ENCODE results near the gene MAML3.

Gene MAML3

DNA sequence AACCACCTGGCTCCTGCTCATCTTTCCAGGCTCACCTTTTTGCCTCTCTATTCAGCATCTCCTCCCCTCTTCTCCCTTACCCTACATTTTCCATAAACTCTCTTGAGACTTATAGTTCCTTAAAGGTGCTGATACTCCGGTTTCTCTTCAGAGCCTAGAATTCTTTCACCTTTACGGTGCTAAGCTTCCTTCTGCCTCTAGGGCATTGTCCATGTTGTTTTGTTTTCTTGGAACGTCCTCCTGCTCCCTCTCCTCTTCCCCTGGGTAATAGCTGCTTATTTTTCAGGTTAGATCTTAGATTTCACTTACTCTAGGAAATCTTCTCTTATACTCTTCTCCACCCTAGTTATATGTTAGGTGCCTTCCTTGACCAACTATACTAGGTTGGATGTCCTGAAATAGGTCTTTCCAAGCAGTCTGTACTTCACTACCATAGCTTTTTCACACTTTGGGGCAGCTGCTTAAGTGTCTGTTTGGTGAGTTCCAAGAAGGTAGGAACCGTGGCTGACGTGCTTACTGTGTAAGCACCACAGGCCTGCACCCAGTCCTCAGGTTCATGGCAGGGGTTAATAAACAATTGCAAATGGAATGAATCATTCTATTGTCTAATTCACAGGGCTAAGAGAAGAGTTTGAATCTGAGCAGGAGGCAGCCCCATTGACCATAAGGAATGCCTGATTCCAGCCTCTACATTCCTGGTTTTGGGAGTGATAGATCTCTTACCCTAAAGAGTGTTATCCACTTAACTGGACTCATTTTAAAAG is 260.8 kb downstream of the MAML3 start:
- Histone ChIP-seq H3K4me2 (ENCODE audit: low read length) (no peak overlapping the region), H3K9me3 (ENCODE audit: low read length) (no peaks in the 10 kb centered on the region), H3K79me2 (ENCODE audit: insufficient read depth, low read length) (no peaks in the 10 kb centered on the region), H3K27me3 (ENCODE audit: insufficient read depth, low read length) (no peaks in the 10 kb centered on the region), H2AFZ (ENCODE audit: low read length) (no peak overlapping the region), H3K9ac (ENCODE audit: low read length) (no peak overlapping the region), H3F3A (ENCODE audit: insufficient read depth, low read length) (no peaks in the 10 kb centered on the region), H3K36me3 (ENCODE audit: insufficient read depth, low read length) (no peaks in the 10 kb centered on the region), H3K9me2 (ENCODE audit: low read depth, low read length) (no peaks in the 10 kb centered on the region), H3K27ac (ENCODE audit: low read depth, low read length, poor library complexity, severe bottlenecking) (no peak overlapping the region), H4K20me1 (ENCODE audit: insufficient read depth, low read length) (no peaks in the 10 kb centered on the region), H3K4me3 (ENCODE audit: low read depth, low read length, poor library complexity, severe bottlenecking) (no peak overlapping the region), H3K4me1 (ENCODE audit: insufficient read depth, low read length, severe bottlenecking) (no peaks in the 10 kb centered on the region)
- TF ChIP-seq, protein P1, sequence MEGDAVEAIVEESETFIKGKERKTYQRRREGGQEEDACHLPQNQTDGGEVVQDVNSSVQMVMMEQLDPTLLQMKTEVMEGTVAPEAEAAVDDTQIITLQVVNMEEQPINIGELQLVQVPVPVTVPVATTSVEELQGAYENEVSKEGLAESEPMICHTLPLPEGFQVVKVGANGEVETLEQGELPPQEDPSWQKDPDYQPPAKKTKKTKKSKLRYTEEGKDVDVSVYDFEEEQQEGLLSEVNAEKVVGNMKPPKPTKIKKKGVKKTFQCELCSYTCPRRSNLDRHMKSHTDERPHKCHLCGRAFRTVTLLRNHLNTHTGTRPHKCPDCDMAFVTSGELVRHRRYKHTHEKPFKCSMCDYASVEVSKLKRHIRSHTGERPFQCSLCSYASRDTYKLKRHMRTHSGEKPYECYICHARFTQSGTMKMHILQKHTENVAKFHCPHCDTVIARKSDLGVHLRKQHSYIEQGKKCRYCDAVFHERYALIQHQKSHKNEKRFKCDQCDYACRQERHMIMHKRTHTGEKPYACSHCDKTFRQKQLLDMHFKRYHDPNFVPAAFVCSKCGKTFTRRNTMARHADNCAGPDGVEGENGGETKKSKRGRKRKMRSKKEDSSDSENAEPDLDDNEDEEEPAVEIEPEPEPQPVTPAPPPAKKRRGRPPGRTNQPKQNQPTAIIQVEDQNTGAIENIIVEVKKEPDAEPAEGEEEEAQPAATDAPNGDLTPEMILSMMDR (IDR thresholded peaks at IDR 0.05; ENCODE audit: low read length) = no peak
- TF ChIP-seq EZH2 (IDR thresholded peaks at IDR 0.05; ENCODE audit: borderline replicate concordance, low read length) = no peak

DNA sequence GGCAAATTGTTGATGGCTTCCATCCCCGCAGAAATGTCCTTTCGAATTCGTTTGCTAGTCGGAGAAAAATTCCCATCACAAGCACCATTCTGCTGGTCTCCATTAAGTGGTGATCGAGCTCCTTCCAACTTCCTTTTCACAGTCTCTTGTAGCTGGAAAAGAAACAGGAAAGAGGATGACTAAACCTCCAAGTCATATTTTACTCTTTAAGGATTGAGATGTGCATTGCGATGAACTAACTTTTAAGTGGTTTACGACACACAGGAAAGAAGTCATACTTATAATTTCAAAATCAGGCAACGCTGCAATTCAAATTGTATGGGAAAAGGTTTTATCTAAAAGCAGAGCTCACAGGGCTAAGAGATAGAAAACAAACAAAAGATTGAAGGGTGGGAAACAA is 263.2 kb downstream of the MAML3 start:
- Histone ChIP-seq H3K79me2 (ENCODE audit: insufficient read depth, low read length) (no peaks in the 10 kb centered on the region), H3K4me3 (ENCODE audit: low read depth, low read length, poor library complexity, severe bottlenecking) (no peak overlapping the region), H3F3A (ENCODE audit: insufficient read depth, low read length) (no peaks in the 10 kb centered on the region), H3K4me1 (ENCODE audit: insufficient read depth, low read length, severe bottlenecking) (no peaks in the 10 kb centered on the region), H3K36me3 (ENCODE audit: insufficient read depth, low read length) (no peaks in the 10 kb centered on the region), H3K27me3 (ENCODE audit: insufficient read depth, low read length) (no peaks in the 10 kb centered on the region), H3K9me3 (ENCODE audit: low read length) (no peaks in the 10 kb centered on the region), H3K4me2 (ENCODE audit: low read length) (no peak overlapping the region), H3K9ac (ENCODE audit: low read length) (no peak overlapping the region), H3K27ac (ENCODE audit: low read depth, low read length, poor library complexity, severe bottlenecking) (no peak overlapping the region), H4K20me1 (ENCODE audit: insufficient read depth, low read length) (no peaks in the 10 kb centered on the region), H3K9me2 (ENCODE audit: low read depth, low read length) (no peaks in the 10 kb centered on the region), H2AFZ (ENCODE audit: low read length) (no peak overlapping the region)
- TF ChIP-seq, protein P1 (IDR thresholded peaks at IDR 0.05; ENCODE audit: low read length) = no peak
- no peak for TF ChIP-seq EZH2 (IDR thresholded peaks at IDR 0.05; ENCODE audit: borderline replicate concordance, low read length)

DNA sequence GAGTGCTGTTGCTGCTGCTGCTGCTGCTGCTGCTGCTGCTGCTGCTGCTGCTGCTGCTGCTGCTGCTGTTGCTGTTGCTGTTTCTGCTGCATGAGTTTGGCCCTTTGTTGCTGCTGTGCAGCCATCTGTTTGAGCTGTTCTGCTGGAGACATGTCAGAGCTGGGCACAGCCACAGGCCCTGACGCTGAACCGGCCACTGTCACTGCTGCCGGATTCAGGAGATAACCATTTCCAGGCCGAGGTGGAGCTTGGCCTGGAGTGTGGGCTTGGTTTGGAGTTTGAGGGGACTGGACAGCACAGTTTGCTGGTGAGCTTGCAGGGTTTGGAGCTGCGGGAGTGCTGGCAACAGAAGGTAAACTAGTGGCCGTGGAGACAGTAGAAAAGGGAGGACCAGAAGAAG is 264.1 kb downstream of the MAML3 start:
- H3F3A ChIP-seq (ENCODE audit: insufficient read depth, low read length) = no peaks in the 10 kb centered on the region
- no peak overlapping the region for H3K27ac ChIP-seq (ENCODE audit: low read depth, low read length, poor library complexity, severe bottlenecking)
- no peak overlapping the region for H3K4me3 ChIP-seq (ENCODE audit: low read depth, low read length, poor library complexity, severe bottlenecking)
- H3K27me3 ChIP-seq (ENCODE audit: insufficient read depth, low read length) = no peaks in the 10 kb centered on the region
- no peaks in the 10 kb centered on the region for H3K36me3 ChIP-seq (ENCODE audit: insufficient read depth, low read length)
- no peaks in the 10 kb centered on the region for H4K20me1 ChIP-seq (ENCODE audit: insufficient read depth, low read length)
- no peaks in the 10 kb centered on the region for H3K9me2 ChIP-seq (ENCODE audit: low read depth, low read length)
- H3K4me2 ChIP-seq (ENCODE audit: low read length) = no peak overlapping the region
- no peak overlapping the region for H2AFZ ChIP-seq (ENCODE audit: low read length)
- no peaks in the 10 kb centered on the region for H3K4me1 ChIP-seq (ENCODE audit: insufficient read depth, low read length, severe bottlenecking)
- no peak for TF ChIP-seq EZH2 (IDR thresholded peaks at IDR 0.05; ENCODE audit: borderline replicate concordance, low read length)
- TF ChIP-seq, protein P1 (IDR thresholded peaks at IDR 0.05; ENCODE audit: low read length) = no peak
- H3K9me3 ChIP-seq (ENCODE audit: low read length) = no peaks in the 10 kb centered on the region
- H3K79me2 ChIP-seq (ENCODE audit: insufficient read depth, low read length) = no peaks in the 10 kb centered on the region
- H3K9ac ChIP-seq (ENCODE audit: low read length) = no peak overlapping the region
